MG63 (cell line): ENCODE measurements around the gene ARID1B. TPM values are rescaled to one million over a fixed set of nuclear protein-coding genes. Genes with fewer than 3 reads are reported as not detected.
A peak's percentile ranks its signal among the peaks of the same experiment; 100 is the strongest.
"Not testable (repeated sequence)": the region's sequence is repeated elsewhere in the genome, so short reads cannot be mapped to it uniquely, and the experiment has no call there.

ENCODE experiments used
- DNase-seq: peaks from one replicate; pipeline ENCODE4 v3.0.0-alpha.2; 2020
- H3K27me3 ChIP-seq: fragments of 250-450 bp; sonication (Bioruptor Pico); 2 replicates; pipeline ENCODE4 v1.5.1; 2020; ENCODE audit warnings: mild to moderate bottlenecking, moderate library complexity
- H3K36me3 ChIP-seq: fragments of 250-450 bp; sonication (Bioruptor Pico); 2 replicates; pipeline ENCODE4 v1.5.1; 2020; ENCODE audit warnings: mild to moderate bottlenecking, moderate library complexity
- H3K4me3 ChIP-seq: fragments of 250-450 bp; sonication (Bioruptor Pico); 2 replicates; pipeline ENCODE4 v1.5.1; 2020; ENCODE audit warnings: mild to moderate bottlenecking, moderate library complexity
- H3K9me3 ChIP-seq: fragments of 250-450 bp; sonication (Bioruptor Pico); 2 replicates; pipeline ENCODE4 v1.5.1; 2020; ENCODE audit warnings: mild to moderate bottlenecking, moderate library complexity
- total RNA-seq: library from RNA; depleted of rRNA; stranded (reverse); fragments of >200 nt; shearing (Covaris generic); gene quantifications from 2 replicates; pipeline ENCODE4 v1.2.3, GENCODE V29; 2014; ENCODE audit warnings: low replicate concordance

The ARID1B gene
- total RNA-seq, 1 experiment from 2014 or later, result 9.9 TPM

GRCh38 chr6:157023958-157024357 lies 246.8 kb downstream of the ARID1B start:
- no peak for DNase-seq

DNA sequence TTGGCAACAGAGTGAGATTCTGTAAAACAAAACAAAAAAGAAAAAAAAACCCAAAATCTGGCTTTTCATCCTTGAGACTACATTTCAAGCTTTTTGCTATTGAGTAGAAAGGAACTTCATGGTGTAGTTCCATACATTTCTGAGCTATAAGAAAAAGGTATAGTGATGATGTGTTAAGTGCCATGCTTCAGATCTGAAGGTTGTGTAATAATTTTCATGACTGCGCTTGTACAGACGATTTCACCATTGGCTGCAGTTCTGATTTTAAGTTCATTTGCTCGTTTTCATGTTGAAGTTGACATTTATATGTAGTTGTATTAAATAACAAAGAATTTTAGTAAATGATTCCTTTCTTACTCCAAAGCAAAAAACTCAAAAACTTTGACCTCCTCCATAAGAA lies 247.6 kb downstream of the ARID1B start:
- Histone ChIP-seq H3K4me3 (no peak overlapping the region), H3K9me3 (peaks cover 17% of the 10 kb centered on the region), H3K27me3 (no peaks in the 10 kb centered on the region), H3K36me3 (no peaks in the 10 kb centered on the region)
- no peak for DNase-seq

More at GRCh38 chr6:157023958-157024357, 246.8 kb downstream of the ARID1B start:
- Histone ChIP-seq H3K36me3 (no peaks in the 10 kb centered on the region), H3K27me3 (no peaks in the 10 kb centered on the region), H3K4me3 (no peak overlapping the region), H3K9me3 (peaks cover 17% of the 10 kb centered on the region)

DNA sequence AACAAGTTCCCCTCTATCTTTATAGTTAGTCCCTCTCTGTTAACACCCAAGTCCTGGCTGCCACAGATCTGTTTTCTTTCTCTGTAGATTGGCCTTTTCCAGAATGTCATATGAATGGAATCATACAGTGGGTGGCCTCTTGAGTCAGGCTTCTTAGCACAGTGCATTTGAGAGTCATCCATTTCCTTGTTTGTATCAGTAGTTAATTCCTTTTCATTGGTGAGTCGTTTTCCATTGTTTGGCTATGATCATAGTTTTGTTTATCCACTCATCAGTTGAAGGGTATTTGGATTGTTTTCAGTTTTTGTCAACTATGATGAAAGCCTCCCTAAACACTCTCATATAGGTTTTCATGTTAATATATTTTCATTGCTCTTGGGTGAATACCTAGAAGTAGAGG lies 248.3 kb downstream of the ARID1B start:
- Histone ChIP-seq H3K36me3 (no peaks in the 10 kb centered on the region), H3K9me3 (peaks cover 17% of the 10 kb centered on the region), H3K4me3 (no peak overlapping the region), H3K27me3 (no peaks in the 10 kb centered on the region)
- no peak for DNase-seq

DNA sequence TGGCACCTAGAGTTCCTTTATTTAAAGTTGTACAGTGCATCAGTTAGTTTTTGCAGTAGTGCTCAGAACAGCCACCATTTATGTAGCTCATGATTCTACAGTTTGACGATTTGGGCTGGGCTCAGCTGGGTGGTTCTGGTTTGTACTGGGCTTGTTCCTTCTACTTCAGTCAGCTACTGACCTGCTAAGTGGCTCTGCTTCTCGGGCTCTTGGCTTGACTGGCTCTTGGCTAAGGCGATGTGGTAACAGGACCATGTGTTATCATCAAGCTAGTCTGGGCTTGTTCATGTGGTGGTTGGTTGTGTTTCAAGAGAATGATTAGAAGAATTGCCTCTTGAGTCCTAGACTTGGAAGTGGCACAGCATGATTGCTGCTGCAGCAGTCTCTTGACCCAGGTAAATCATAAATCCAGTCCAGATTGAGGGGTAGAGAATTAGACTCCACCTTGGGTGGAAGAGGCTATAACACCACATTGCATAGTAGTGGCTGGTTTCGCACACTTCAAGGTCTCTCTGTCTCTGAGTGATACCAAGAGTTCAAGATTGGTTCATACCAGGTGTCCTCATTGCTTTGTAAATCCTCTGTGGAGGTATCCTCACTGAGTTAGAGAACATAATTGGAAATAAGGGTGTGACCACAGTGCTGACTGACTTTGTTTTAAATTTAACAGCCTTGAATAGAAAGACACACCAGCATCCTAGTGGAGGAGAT lies 253.0 kb downstream of the ARID1B start:
- Histone ChIP-seq H3K9me3 (peaks cover 15% of the 10 kb centered on the region), H3K36me3 (no peaks in the 10 kb centered on the region), H3K4me3 (no peak overlapping the region), H3K27me3 (no peaks in the 10 kb centered on the region)
- no peak for DNase-seq

DNA sequence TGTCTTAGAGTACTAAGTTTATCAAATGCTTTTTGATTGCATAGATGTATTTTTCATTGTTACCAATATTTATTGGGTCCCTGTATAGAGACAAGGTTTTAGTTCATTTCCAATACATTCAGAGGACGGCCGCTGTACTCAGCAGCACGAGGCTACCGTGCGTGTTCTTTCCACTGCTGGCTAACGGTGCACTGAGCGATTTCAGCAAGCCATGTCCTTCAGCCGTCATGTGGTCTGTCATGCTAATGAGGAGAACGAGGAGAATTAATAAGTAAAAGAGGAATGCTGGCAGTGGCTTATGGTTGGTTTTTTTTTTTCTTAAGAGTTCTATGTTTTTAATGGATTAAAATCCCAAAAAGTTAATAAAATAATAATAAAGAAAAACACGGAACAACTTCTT lies 253.6 kb downstream of the ARID1B start:
- H3K4me3 ChIP-seq, result no peak overlapping the region
- H3K36me3 ChIP-seq, result no peaks in the 10 kb centered on the region
- no peaks in the 10 kb centered on the region for H3K27me3 ChIP-seq
- H3K9me3 ChIP-seq, result peaks cover 8% of the 10 kb centered on the region
- no peak for DNase-seq

DNA sequence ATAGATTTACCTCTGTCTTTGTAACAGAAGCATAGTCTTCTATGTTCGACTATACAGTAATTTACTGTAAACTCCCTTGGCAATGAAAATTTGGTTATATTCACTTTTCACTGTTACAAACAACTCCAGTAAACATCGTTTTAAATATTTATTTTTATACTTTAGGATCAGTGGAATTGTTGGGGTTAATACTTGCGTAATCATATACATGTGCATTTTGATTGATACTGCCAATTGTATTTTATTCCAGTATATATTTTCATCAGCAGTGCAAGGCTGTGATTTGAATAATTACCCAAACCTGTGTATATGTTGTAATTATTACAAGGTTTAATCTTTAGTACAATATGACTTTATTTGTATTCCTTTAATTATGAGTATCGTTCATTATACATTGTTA lies 255.7 kb downstream of the ARID1B start:
- no peak for DNase-seq
- H3K4me3 ChIP-seq, result peak overlapping the region; percentile 53
- no peaks in the 10 kb centered on the region for H3K36me3 ChIP-seq
- H3K27me3 ChIP-seq, result no peaks in the 10 kb centered on the region
- no peaks in the 10 kb centered on the region for H3K9me3 ChIP-seq

DNA sequence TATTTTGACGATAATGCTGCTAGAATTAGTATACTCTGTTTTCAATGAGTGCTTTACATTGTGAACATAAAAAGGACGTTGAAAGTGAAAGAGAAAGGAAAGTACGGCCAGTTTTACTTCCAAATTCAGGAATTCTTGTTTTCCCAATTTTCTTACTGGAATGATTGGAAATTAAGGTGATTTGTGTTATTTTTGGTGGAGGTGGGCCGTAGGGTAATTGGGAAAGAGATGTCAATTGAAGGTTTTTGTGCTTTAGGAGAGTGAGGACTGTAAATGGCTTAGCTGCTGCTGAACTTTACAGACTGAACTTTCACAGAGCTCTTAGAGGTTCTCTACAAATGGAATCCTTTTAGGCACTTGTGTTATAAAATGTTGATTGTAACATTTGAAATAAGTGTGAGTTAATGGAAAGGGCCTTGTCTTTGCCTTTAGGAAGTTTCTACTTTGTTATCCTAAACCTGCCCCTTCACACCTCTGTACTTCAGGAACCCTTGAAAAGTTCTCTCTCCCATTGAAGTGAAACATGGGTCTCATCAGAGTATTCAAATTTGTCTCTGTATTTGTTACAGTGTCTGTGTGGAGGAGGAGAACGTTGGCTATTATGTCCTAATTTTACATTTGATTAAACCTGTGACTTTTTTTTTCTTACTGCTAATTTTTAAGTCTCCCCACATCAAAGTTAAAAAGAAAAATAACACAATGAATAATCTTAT lies 256.4 kb downstream of the ARID1B start:
- no peak for DNase-seq
- H3K4me3 ChIP-seq, result peak overlapping the region; percentile 53
- no peaks in the 10 kb centered on the region for H3K9me3 ChIP-seq
- no peaks in the 10 kb centered on the region for H3K27me3 ChIP-seq
- H3K36me3 ChIP-seq, result no peaks in the 10 kb centered on the region

GRCh38 chr6:157034436-157035230 lies 257.5 kb downstream of the ARID1B start:
- no peaks in the 10 kb centered on the region for H3K9me3 ChIP-seq
- H3K27me3 ChIP-seq, result no peaks in the 10 kb centered on the region
- no peak for DNase-seq
- H3K36me3 ChIP-seq, result no peaks in the 10 kb centered on the region
- no peak overlapping the region for H3K4me3 ChIP-seq

GRCh38 chr6:157035546-157035945 lies 258.4 kb downstream of the ARID1B start:
- Histone ChIP-seq H3K4me3 (no peak overlapping the region), H3K27me3 (no peaks in the 10 kb centered on the region), H3K36me3 (no peaks in the 10 kb centered on the region), H3K9me3 (no peaks in the 10 kb centered on the region)
- no peak for DNase-seq

- H3K9me3 ChIP-seq, result no peaks in the 10 kb centered on the region
- no peaks in the 10 kb centered on the region for H3K36me3 ChIP-seq
- H3K4me3 ChIP-seq, result no peak overlapping the region
- no peak for DNase-seq
- H3K27me3 ChIP-seq, result no peaks in the 10 kb centered on the region
Observed at GRCh38 chr6:157036245-157036711, 259.1 kb downstream of the ARID1B start.

- H3K36me3 ChIP-seq, result no peaks in the 10 kb centered on the region
- no peaks in the 10 kb centered on the region for H3K9me3 ChIP-seq
- no peak for DNase-seq
- H3K4me3 ChIP-seq, result no peak overlapping the region
- no peaks in the 10 kb centered on the region for H3K27me3 ChIP-seq
Observed at GRCh38 chr6:157037165-157037564, 260.0 kb downstream of the ARID1B start.

GRCh38 chr6:157038610-157039009 lies 261.4 kb downstream of the ARID1B start:
- Histone ChIP-seq H3K4me3 (no peak overlapping the region), H3K27me3 (no peaks in the 10 kb centered on the region), H3K36me3 (no peaks in the 10 kb centered on the region), H3K9me3 (no peaks in the 10 kb centered on the region)
- no peak for DNase-seq

DNA sequence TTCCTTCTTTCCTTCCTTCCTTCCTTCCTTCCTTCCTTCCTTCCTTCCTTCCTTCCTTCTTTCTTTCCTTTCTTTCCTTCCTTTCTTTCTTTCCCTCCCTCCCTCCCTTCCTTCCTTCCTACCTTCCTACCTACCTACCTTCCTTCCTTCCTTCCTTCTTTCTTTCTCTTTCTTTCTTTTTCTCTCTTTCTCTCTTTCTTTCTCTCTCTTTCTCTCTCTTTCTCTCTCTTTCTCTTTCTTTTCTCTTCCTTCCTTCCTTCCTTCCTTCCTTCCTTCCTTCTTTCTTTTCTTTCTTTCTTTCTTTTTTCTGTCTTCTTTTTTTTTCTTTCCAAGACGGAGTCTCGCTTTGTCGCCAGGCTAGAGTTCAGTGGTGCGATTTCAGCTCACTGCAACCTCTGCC lies 262.5 kb downstream of the ARID1B start:
- not testable (repeated sequence) for H3K36me3 ChIP-seq, H3K27me3 ChIP-seq, DNase-seq, H3K4me3 ChIP-seq, H3K9me3 ChIP-seq

DNA sequence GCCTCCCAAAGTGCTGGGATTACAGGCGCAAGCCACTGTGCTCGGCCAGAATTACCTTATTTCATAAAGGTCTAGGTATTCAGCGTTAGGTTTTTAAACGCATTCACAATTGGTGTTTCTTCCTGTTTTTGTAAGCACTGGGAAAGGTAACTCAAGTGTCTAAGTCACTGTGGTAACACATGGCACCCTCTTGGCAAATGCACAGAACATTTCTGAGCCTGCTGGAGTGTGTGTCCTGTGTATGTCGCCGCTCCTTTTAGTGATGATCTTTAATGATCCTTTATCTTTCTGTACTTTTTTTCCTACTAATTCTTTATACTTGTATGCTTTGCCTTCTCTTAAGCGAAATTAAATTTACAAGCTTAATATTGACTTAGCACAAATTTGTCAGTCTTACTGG lies 263.0 kb downstream of the ARID1B start:
- Histone ChIP-seq H3K4me3 (no peak overlapping the region), H3K27me3 (no peaks in the 10 kb centered on the region), H3K9me3 (no peaks in the 10 kb centered on the region), H3K36me3 (no peaks in the 10 kb centered on the region)
- DNase-seq, result no peak

GRCh38 chr6:157045831-157046454 lies 268.8 kb downstream of the ARID1B start:
- H3K36me3 ChIP-seq, result no peaks in the 10 kb centered on the region
- DNase-seq, result no peak
- no peaks in the 10 kb centered on the region for H3K27me3 ChIP-seq
- H3K9me3 ChIP-seq, result no peaks in the 10 kb centered on the region
- no peak overlapping the region for H3K4me3 ChIP-seq

DNA sequence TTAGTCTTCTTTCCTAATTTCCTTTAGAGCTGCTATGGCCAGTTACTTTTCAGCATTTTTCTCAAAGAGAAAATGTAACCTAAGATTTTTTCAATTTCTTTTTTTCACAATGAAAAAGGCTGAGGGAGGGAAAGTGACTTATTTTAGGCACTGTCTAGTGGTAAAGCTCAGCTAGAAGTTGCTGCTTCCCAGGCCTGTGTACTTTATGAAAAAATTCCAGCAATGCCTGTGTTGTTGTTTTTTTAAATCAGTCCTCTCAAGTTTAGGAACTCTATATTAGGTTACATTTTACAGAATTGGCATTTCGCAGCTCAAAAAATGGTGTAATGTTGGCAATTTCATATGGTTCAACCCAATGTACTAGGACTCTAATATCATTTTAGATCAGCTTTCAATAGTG lies 269.6 kb downstream of the ARID1B start:
- H3K9me3 ChIP-seq, result no peaks in the 10 kb centered on the region
- no peak for DNase-seq
- no peaks in the 10 kb centered on the region for H3K27me3 ChIP-seq
- no peak overlapping the region for H3K4me3 ChIP-seq
- H3K36me3 ChIP-seq, result no peaks in the 10 kb centered on the region

DNA sequence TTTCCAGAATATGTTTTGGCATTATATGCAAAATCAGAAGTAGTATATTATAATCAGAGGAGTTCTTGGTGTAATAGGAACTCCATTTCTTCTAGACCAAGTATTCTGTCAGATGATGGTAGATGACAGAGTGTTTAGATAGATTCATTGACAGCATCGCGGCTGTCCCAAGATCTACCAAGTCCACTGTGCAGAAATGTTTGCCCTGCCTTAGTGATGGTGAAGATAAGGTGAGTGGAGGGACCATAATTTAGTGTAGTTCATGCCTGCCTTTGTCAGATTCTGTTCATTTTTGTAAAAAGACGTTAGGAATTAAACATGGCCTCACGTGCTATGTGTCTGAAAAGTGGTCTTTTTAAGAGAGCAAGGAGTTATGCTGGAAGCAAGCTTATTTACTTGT lies 270.1 kb downstream of the ARID1B start:
- Histone ChIP-seq H3K36me3 (no peaks in the 10 kb centered on the region), H3K4me3 (no peak overlapping the region), H3K9me3 (no peaks in the 10 kb centered on the region), H3K27me3 (no peaks in the 10 kb centered on the region)
- DNase-seq, result no peak
